Adipose tissue (tissue), 3 donors: ENCODE measurements around the gene SLC6A9. TPM values are rescaled to one million over a fixed set of nuclear protein-coding genes. Genes with fewer than 3 reads are reported as not detected.

Experiments used
- H3K27ac ChIP-seq: one replicate; pipeline ENCODE4 v1.5.1; 2013; ENCODE audit warnings: low read depth, low read length
- WGBS, 3 donors: extraction: QIAGEN DNeasy Blood & Tissue Kit; methylation state at CpG; one replicate each; pipeline ENCODE4 v1.1.7; 2013; 5-methylcytosine and 5-hydroxymethylcytosine counted together
- polyA plus RNA-seq, 3 donors: library from polyadenylated mRNA; stranded (reverse); fragments of 200-250 nt; gene quantifications; one replicate each; pipeline ENCODE4 v1.2.3, GENCODE V29; 2013
- donor health status: healthy with polysubstance abuse.
- donor health status: Bipolar disorder and iron deficiency.
- donor health status: healthy.

Gene SLC6A9
- polyA plus RNA-seq, 3 donors, result 1.6 to 2.2 (median 2.1) TPM

GRCh38 chr1:44053394-44053793 is 22.1 kb upstream of the SLC6A9 start:
- WGBS, 3 donors, result 51 to 94% (median 91%) methylated on average over 2 of the region's 2 CpGs
- no peak overlapping the region for H3K27ac ChIP-seq

GRCh38 chr1:44050261-44050660 is 19.0 kb upstream of the SLC6A9 start:
- WGBS, 3 donors, result 59 to 62% (median 61%) methylated on average over 3 of the region's 3 CpGs
- H3K27ac ChIP-seq, result no peak overlapping the region

GRCh38 chr1:44049839-44050238 is 18.6 kb upstream of the SLC6A9 start:
- no peak overlapping the region for H3K27ac ChIP-seq
- WGBS, 3 donors, result 40 to 54% (median 50%) methylated on average over 2 of the region's 2 CpGs

- WGBS, 3 donors, result 55 to 76% (median 74%) methylated on average over 3 of the region's 3 CpGs
- no peak overlapping the region for H3K27ac ChIP-seq
Observed at GRCh38 chr1:44048532-44049215, 17.4 kb upstream of the SLC6A9 start.

- WGBS, 3 donors, result 50 to 88% (median 82%) methylated on average over 1 of the region's 1 CpG
- no peak overlapping the region for H3K27ac ChIP-seq
Observed at GRCh38 chr1:44047131-44047530, 15.9 kb upstream of the SLC6A9 start.

GRCh38 chr1:44045064-44045463 is 13.8 kb upstream of the SLC6A9 start:
- 67 to 76% (median 74%) methylated on average over 9 of the region's 9 CpGs for WGBS, 3 donors

GRCh38 chr1:44044071-44044801 is 13.0 kb upstream of the SLC6A9 start:
- 85 to 90% (median 87%) methylated on average over 7 of the region's 7 CpGs for WGBS, 3 donors
- no peak overlapping the region for H3K27ac ChIP-seq

More at GRCh38 chr1:44045064-44045463, 13.8 kb upstream of the SLC6A9 start:
- H3K27ac ChIP-seq, result no peak overlapping the region

GRCh38 chr1:44043176-44044070 is 12.2 kb upstream of the SLC6A9 start:
- no peak overlapping the region for H3K27ac ChIP-seq
- 74 to 79% (median 78%) methylated on average over 16 of the region's 16 CpGs for WGBS, 3 donors

- no peak overlapping the region for H3K27ac ChIP-seq
- 63 to 81% (median 63%) methylated on average over 4 of the region's 4 CpGs for WGBS, 3 donors
Observed at GRCh38 chr1:44040846-44041245, 9.6 kb upstream of the SLC6A9 start.

GRCh38 chr1:44040418-44040817 is 9.2 kb upstream of the SLC6A9 start:
- H3K27ac ChIP-seq, result no peak overlapping the region
- 65 to 85% (median 82%) methylated on average over 2 of the region's 2 CpGs for whole genome bisulfite sequencing, 3 donors

GRCh38 chr1:44038876-44039657 is 7.8 kb upstream of the SLC6A9 start:
- no peak overlapping the region for H3K27ac ChIP-seq
- WGBS, 3 donors, result 66 to 80% (median 69%) methylated on average over 2 of the region's 2 CpGs

GRCh38 chr1:44037154-44037553 is 5.9 kb upstream of the SLC6A9 start:
- 57 to 71% (median 68%) methylated on average over 5 of the region's 5 CpGs for WGBS, 3 donors
- no peak overlapping the region for H3K27ac ChIP-seq

GRCh38 chr1:44036409-44037139 is 5.3 kb upstream of the SLC6A9 start:
- 10 to 24% (median 21%) methylated on average over 6 of the region's 6 CpGs for WGBS, 3 donors
- H3K27ac ChIP-seq, result no peak overlapping the region

- no peak overlapping the region for H3K27ac ChIP-seq
- 32 to 40% (median 33%) methylated on average over 8 of the region's 8 CpGs for WGBS, 3 donors
Observed at GRCh38 chr1:44035726-44036408, 4.6 kb upstream of the SLC6A9 start.

- WGBS, 3 donors, result 69 to 81% (median 74%) methylated on average over 11 of the region's 11 CpGs
- H3K27ac ChIP-seq, result no peak overlapping the region
Observed at GRCh38 chr1:44034976-44035716, 3.9 kb upstream of the SLC6A9 start.

GRCh38 chr1:44034423-44034822 is 3.2 kb upstream of the SLC6A9 start:
- whole genome bisulfite sequencing, 3 donors, result 93 to 97% (median 96%) methylated on average over 4 of the region's 4 CpGs
- no peak overlapping the region for H3K27ac ChIP-seq
